Thyroid gland (tissue), 4 donors: Measurements from ENCODE around the gene L3MBTL4. TPM values are rescaled to one million over a fixed set of nuclear protein-coding genes. Genes with fewer than 3 reads are reported as not detected.

Experiments
- DNase-seq, 2 donors: peaks; one replicate each; pipeline ENCODE4 v3.0.0-alpha.2; 2019
- H3K27ac ChIP-seq, 3 donors: fragments of 200-600 bp; sonication (generic); 1 replicate in 2 of 3; 2 replicates in 1 of 3; pipeline ENCODE4 v1.5.1; 2016 to 2019; ENCODE audit warnings: mild to moderate bottlenecking in 1 of 3, moderate library complexity in 1 of 3
- H3K27me3 ChIP-seq: fragments of 200-600 bp; sonication (generic); one replicate; pipeline ENCODE4 v1.5.1; 2019
- H3K36me3 ChIP-seq, 2 donors: fragments of 200-600 bp; sonication (generic); one replicate each; pipeline ENCODE4 v1.5.1; 2016 to 2019
- H3K4me1 ChIP-seq, 2 donors: fragments of 200-600 bp; sonication (generic); one replicate each; pipeline ENCODE4 v1.5.1; 2017 to 2019
- H3K4me3 ChIP-seq, 3 donors: fragments of 200-600 bp; sonication (generic); replicated peaks in 1 of 3; 1 replicate in 2 of 3; 2 replicates in 1 of 3; pipeline ENCODE4 v1.5.1; 2016; ENCODE audit warnings: mild to moderate bottlenecking in 1 of 3
- H3K9me3 ChIP-seq: fragments of 200-600 bp; sonication (generic); one replicate; pipeline ENCODE4 v1.5.1; 2017
- CTCF ChIP-seq, 6 experiments: fragments of 200-600 bp in 3 of 6; fragments of 450-650 bp in 3 of 6; sonication (generic) in 3 of 6; IDR thresholded peaks; one replicate each; pipeline ENCODE4 v1.5.1; 2016 to 2019; ENCODE audit warnings: antibody characterized with exemption in 6 of 6, mild to moderate bottlenecking in 2 of 6, inconsistent platforms in 1 of 6, moderate library complexity in 1 of 6
- POLR2A ChIP-seq, 2 donors: fragments of 450-650 bp; IDR thresholded peaks; one replicate each; pipeline ENCODE4 v1.6.1; 2017; ENCODE audit warnings: antibody characterized with exemption in 2 of 2, mild to moderate bottlenecking in 2 of 2, moderate library complexity in 1 of 2
- WGBS, 2 donors: methylation state at CpG; one replicate each; pipeline ENCODE4 v1.1.5; 2017; 5-methylcytosine and 5-hydroxymethylcytosine counted together
- intact Hi-C: fragments of 100-400 bp; cut with DNase I; formaldehyde crosslinking; loops from one replicate; pipeline ENCODE4 v1.15.1; 2023
- total RNA-seq, 4 donors: library from RNA; depleted of rRNA; stranded (reverse); fragments of >200 nt; gene quantifications; one replicate each; pipeline ENCODE4 v1.2.3, GENCODE V29; 2016

L3MBTL4 gene
- total RNA-seq, result 10 to 100 TPM; 15.2 to 37.1 (median 24.3) TPM

GRCh38 chr18:6414723-6415417 is at the start of gene L3MBTL4:
TSS of gene L3MBTL4 (minus strand) at chr18:6414911. CDS start at chr18:6311625, 103,286 bp downstream.
- TF ChIP-seq CTCF (IDR thresholded peaks at IDR 0.05) (no peak), POLR2A (IDR thresholded peaks at IDR 0.05) (peak; percentile 26 to 78)
- H3K4me3 ChIP-seq, result peak within 1 kb of the TSS; percentile 57 to 80 (median 69)
- no peaks in the 10 kb centered on the region for H3K9me3 ChIP-seq
- DNase-seq, result peak; percentile 80 to 81
- 1 to 3% methylated on average over 10 to 16 of the region's 67 CpGs for WGBS, 2 donors
- H3K36me3 ChIP-seq, result no peaks in the 10 kb centered on the region
- H3K4me1 ChIP-seq, result peaks cover 5 to 6% of the 10 kb centered on the region in 2 donors
- peak within 1 kb of the TSS; percentile 85 to 94 (median 89) for H3K27ac ChIP-seq
- no peaks in the 10 kb centered on the region for H3K27me3 ChIP-seq
- intact Hi-C loops, result no loop called here

- no peaks in the 10 kb centered on the region for H3K4me1 ChIP-seq
Observed at GRCh38 chr18:6452194-6452593, 37.5 kb upstream of the L3MBTL4 start.

GRCh38 chr18:6449213-6449612 is 34.5 kb upstream of the L3MBTL4 start:
- DNase-seq, result no peak
- TF ChIP-seq CTCF (IDR thresholded peaks at IDR 0.05) (no peak), POLR2A (IDR thresholded peaks at IDR 0.05) (no peak)
- H3K9me3 ChIP-seq, result no peaks in the 10 kb centered on the region
- H3K36me3 ChIP-seq, result no peaks in the 10 kb centered on the region
- intact Hi-C loops, result no loop called here
- WGBS, 2 donors, result 86 to 90% methylated on average over 5 of the region's 5 CpGs
- no peaks in the 10 kb centered on the region for H3K27me3 ChIP-seq
- H3K4me1 ChIP-seq, result no peaks in the 10 kb centered on the region
- H3K4me3 ChIP-seq, result no peak overlapping the region
- no peak overlapping the region for H3K27ac ChIP-seq

More at GRCh38 chr18:6452194-6452593, 37.5 kb upstream of the L3MBTL4 start:
- Histone ChIP-seq H3K4me3 (no peak overlapping the region), H3K36me3 (no peaks in the 10 kb centered on the region), H3K27ac (no peak overlapping the region), H3K27me3 (no peaks in the 10 kb centered on the region), H3K9me3 (no peaks in the 10 kb centered on the region)
- intact Hi-C loops, result no loop called here
- no peak for DNase-seq
- TF ChIP-seq CTCF (IDR thresholded peaks at IDR 0.05), result no peak
- TF ChIP-seq POLR2A (IDR thresholded peaks at IDR 0.05), result no peak

- Histone ChIP-seq H3K4me3 (no peak overlapping the region), H3K36me3 (no peaks in the 10 kb centered on the region), H3K4me1 (no peaks in the 10 kb centered on the region), H3K9me3 (no peaks in the 10 kb centered on the region), H3K27me3 (no peaks in the 10 kb centered on the region), H3K27ac (no peak overlapping the region)
- TF ChIP-seq CTCF (IDR thresholded peaks at IDR 0.05), result no peak
- TF ChIP-seq POLR2A (IDR thresholded peaks at IDR 0.05), result no peak
- intact Hi-C loops, result no loop called here
- no peak for DNase-seq
- 54 to 68% methylated on average over 2 of the region's 2 CpGs for WGBS, 2 donors
Observed at GRCh38 chr18:6444466-6445228, 29.9 kb upstream of the L3MBTL4 start.

GRCh38 chr18:6441200-6441599 is 26.5 kb upstream of the L3MBTL4 start:
- H3K4me3 ChIP-seq, result no peak overlapping the region
- H3K27ac ChIP-seq, result no peak overlapping the region
- no peaks in the 10 kb centered on the region for H3K36me3 ChIP-seq
- no peak for DNase-seq
- H3K27me3 ChIP-seq, result no peaks in the 10 kb centered on the region
- TF ChIP-seq POLR2A (IDR thresholded peaks at IDR 0.05), result no peak
- TF ChIP-seq CTCF (IDR thresholded peaks at IDR 0.05), result no peak
- intact Hi-C loops, result no loop called here
- no peaks in the 10 kb centered on the region for H3K4me1 ChIP-seq
- no peaks in the 10 kb centered on the region for H3K9me3 ChIP-seq
- 61 to 63% methylated on average over 2 of the region's 2 CpGs for WGBS, 2 donors
